HL-60 (cell line): ENCODE measurements around the gene SPINK13.

Experiments
- DNase-seq, 2 experiments: peaks; one replicate each; pipeline ENCODE4 v3.0.0-alpha.2; 2010 to 2020; ENCODE audit warnings: low read depth in 1 of 2, low spot score in 1 of 2
- H3K27ac ChIP-seq: fragments of 250-450 bp; sonication (Bioruptor Pico); replicated peaks from 2 replicates; pipeline ENCODE4 v1.5.1; 2020; ENCODE audit warnings: mild to moderate bottlenecking, moderate library complexity
- H3K27me3 ChIP-seq: fragments of 250-450 bp; sonication (Bioruptor Pico); 2 replicates; pipeline ENCODE4 v1.5.1; 2021; ENCODE audit warnings: mild to moderate bottlenecking, moderate library complexity; ENCODE audit not compliant: insufficient read depth, poor library complexity, severe bottlenecking
- H3K4me3 ChIP-seq: replicated peaks from 2 replicates; pipeline ENCODE4 v1.5.1; 2011; ENCODE audit warnings: mild to moderate bottlenecking, control low read depth, low read length; ENCODE audit not compliant: insufficient read depth
- GABPA ChIP-seq: IDR thresholded peaks from 2 replicates; pipeline ENCODE4 v1.6.1; 2012; ENCODE audit warnings: low read depth
- POLR2AphosphoS5 ChIP-seq: IDR thresholded peaks from 2 replicates; pipeline ENCODE4 v1.6.1; 2012; ENCODE audit warnings: low read depth
- REST ChIP-seq: IDR thresholded peaks from 2 replicates; pipeline ENCODE4 v1.6.1; 2012; ENCODE audit warnings: low read depth; ENCODE audit not compliant: insufficient replicate concordance
- SPI1 ChIP-seq: IDR thresholded peaks from 2 replicates; pipeline ENCODE4 v1.6.1; 2012; ENCODE audit warnings: low read depth, mild to moderate bottlenecking, borderline replicate concordance
- TF ChIP-seq, protein P1 (sequence below): IDR thresholded peaks from one replicate; pipeline ENCODE4 v1.5.1; 2011; ENCODE audit warnings: low read length, control low read depth, inconsistent platforms; ENCODE audit not compliant: insufficient read depth

SPINK13 gene

GRCh38 chr5:148309746-148310145 lies 41.2 kb downstream of the SPINK13 start:
- no peak overlapping the region for H3K27ac ChIP-seq
- TF ChIP-seq, protein P1, sequence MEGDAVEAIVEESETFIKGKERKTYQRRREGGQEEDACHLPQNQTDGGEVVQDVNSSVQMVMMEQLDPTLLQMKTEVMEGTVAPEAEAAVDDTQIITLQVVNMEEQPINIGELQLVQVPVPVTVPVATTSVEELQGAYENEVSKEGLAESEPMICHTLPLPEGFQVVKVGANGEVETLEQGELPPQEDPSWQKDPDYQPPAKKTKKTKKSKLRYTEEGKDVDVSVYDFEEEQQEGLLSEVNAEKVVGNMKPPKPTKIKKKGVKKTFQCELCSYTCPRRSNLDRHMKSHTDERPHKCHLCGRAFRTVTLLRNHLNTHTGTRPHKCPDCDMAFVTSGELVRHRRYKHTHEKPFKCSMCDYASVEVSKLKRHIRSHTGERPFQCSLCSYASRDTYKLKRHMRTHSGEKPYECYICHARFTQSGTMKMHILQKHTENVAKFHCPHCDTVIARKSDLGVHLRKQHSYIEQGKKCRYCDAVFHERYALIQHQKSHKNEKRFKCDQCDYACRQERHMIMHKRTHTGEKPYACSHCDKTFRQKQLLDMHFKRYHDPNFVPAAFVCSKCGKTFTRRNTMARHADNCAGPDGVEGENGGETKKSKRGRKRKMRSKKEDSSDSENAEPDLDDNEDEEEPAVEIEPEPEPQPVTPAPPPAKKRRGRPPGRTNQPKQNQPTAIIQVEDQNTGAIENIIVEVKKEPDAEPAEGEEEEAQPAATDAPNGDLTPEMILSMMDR, result no peak
- TF ChIP-seq POLR2AphosphoS5 (no peak), GABPA (no peak), SPI1 (no peak), REST (no peak)
- no peak for DNase-seq

GRCh38 chr5:148311484-148311883 lies 42.9 kb downstream of the SPINK13 start:
- Histone ChIP-seq H3K4me3 (no peak overlapping the region), H3K27me3 (no peaks in the 10 kb centered on the region), H3K27ac (no peak overlapping the region)
- TF ChIP-seq SPI1 (no peak), REST (no peak)
- TF ChIP-seq, protein P1, result no peak
- DNase-seq, result no peak

More at GRCh38 chr5:148309746-148310145, 41.2 kb downstream of the SPINK13 start:
- Histone ChIP-seq H3K27me3 (no peaks in the 10 kb centered on the region), H3K4me3 (no peak overlapping the region)

- no peak within 1 kb of the TSS for H3K27ac ChIP-seq
- DNase-seq, result no peak
- no peak for TF ChIP-seq POLR2AphosphoS5
- TF ChIP-seq GABPA, result no peak
- TF ChIP-seq, protein P1, result no peak
- no peak for TF ChIP-seq REST
- TF ChIP-seq SPI1, result no peak
- H3K4me3 ChIP-seq, result no peak within 1 kb of the TSS
- no peaks in the 10 kb centered on the region for H3K27me3 ChIP-seq
Measured at GRCh38 chr5:148312153-148312552, 43.6 kb downstream of the SPINK13 start, which contains the start of gene SPINK7. SPINK7 (plus strand) TSS chr5:148312423; CDS start chr5:148312484, 61 bp downstream.
